ENCODE data around the gene PCBP2. TPM values are rescaled to one million over a fixed set of nuclear protein-coding genes. Genes with fewer than 3 reads are reported as not detected.

Gene PCBP2
- total RNA-seq, 3 donors from 2014 or later = 512 to 722 (median 529) TPM

- intact Hi-C loops (cut with DNase I; ENCODE audit: low total_unique reads) = no loop called here
- Histone ChIP-seq H3K27me3 (no peaks in the 10 kb centered on the region), H3K4me1 (peaks cover 0 to 8% of the 10 kb centered on the region in 2 donors)
These were observed 41.1 kb downstream of the PCBP2 start for GRCh38 chr12:53492830-53493609.

GRCh38 chr12:53493610-53494391 lies 41.9 kb downstream of the PCBP2 start:
- no peak for DNase-seq (ENCODE audit: low spot score in 2 of 2)
- intact Hi-C loops (cut with DNase I; ENCODE audit: low total_unique reads) = no loop called here
- Histone ChIP-seq H3K36me3 (no peaks in the 10 kb centered on the region), H3K27me3 (no peaks in the 10 kb centered on the region), H3K4me1 (peaks cover 0 to 8% of the 10 kb centered on the region in 2 donors), H3K4me3 (peak overlapping the region; percentile 49 to 71 (median 65)), H3K27ac (peak overlapping the region; percentile 95 to 97), H3K9me3 (no peaks in the 10 kb centered on the region)
- TF ChIP-seq POLR2AphosphoS5 (IDR thresholded peaks at IDR 0.05) (no peak), CTCF (IDR thresholded peaks at IDR 0.05) (no peak), POLR2A (IDR thresholded peaks at IDR 0.05) (no peak)

More at GRCh38 chr12:53492830-53493609, 41.1 kb downstream of the PCBP2 start:
- H3K27ac ChIP-seq = peak overlapping the region; percentile 95 to 97
- no peaks in the 10 kb centered on the region for H3K9me3 ChIP-seq
- peak; percentile 81 to 94 (median 92) for TF ChIP-seq POLR2AphosphoS5 (IDR thresholded peaks at IDR 0.05)
- peak in 2 of 3 donors; percentile 11 to 25 for TF ChIP-seq CTCF (IDR thresholded peaks at IDR 0.05)
- peak; percentile 92 for TF ChIP-seq POLR2A (IDR thresholded peaks at IDR 0.05)
- DNase-seq (ENCODE audit: low spot score in 2 of 2) = peak; percentile 93 to 95
- no peaks in the 10 kb centered on the region for H3K36me3 ChIP-seq
- peak overlapping the region; percentile 49 to 71 (median 65) for H3K4me3 ChIP-seq

DNA sequence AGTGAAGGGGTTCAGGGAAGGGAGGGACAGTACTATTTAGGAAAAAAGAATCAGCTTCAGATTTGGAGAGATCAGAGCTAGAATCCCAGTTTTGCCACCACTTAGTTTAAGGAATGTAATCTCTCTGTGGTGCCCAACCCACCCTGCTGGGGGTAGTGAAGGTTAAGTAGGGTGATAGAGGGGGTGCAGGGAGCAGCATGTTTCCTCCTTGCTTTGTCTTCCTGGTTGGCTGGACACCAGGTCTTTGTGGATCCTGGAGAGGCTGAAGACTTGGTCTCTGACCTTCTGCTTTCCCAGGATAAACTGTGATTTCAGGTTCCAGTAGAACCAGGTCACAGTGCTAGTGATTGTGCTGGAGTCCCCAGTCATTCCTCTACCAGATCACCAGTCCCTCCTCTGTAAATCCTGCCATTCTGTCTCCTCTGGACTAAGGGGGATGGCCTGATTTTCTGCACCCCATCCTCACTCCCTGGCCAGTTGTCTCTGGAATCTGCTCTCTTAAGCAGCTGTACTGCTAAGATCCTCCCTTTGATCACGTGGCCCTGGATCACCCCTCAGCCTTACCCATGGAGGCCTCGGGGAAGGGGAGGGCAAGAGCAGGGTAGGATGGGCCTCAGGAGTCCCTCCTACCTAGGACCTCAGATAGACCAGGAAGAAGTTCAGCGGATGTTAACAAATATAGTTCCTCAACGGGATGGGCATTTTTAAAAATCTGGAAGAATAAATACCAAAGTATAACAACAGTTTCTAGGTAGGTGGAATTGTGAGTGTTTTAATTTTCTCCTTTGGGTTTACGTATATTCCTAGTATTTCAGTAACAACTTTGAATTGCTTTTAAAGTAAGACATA lies 44.2 kb downstream of the PCBP2 start:
- Histone ChIP-seq H3K4me3 (peak overlapping the region in 1 of 3 donors; percentile 20), H3K27me3 (no peaks in the 10 kb centered on the region), H3K36me3 (no peaks in the 10 kb centered on the region), H3K4me1 (peaks cover 0 to 8% of the 10 kb centered on the region in 2 donors), H3K9me3 (no peaks in the 10 kb centered on the region), H3K27ac (peak overlapping the region; percentile 48 to 76)
- intact Hi-C loops (cut with DNase I; ENCODE audit: low total_unique reads) = no loop called here
- TF ChIP-seq POLR2AphosphoS5 (IDR thresholded peaks at IDR 0.05) (no peak), POLR2A (IDR thresholded peaks at IDR 0.05) (no peak), CTCF (IDR thresholded peaks at IDR 0.05) (no peak)
- peak in 1 of 2 donors; percentile 57 for DNase-seq (ENCODE audit: low spot score in 2 of 2)

DNA sequence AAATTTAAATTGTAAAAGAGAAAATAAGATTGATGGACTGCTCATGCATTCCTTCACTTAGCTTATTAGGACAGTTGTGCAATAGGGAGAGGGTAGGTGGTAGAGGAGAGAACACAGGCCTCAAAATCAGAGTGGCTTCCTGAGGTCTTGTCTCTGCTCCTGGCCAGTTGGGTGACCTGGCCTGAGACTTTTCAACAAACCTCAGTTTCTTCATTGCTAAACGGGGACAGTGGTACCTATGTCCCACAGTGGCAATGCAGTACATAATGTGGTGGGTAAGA lies 44.8 kb downstream of the PCBP2 start:
- intact Hi-C loops (cut with DNase I; ENCODE audit: low total_unique reads) = no loop called here
- Histone ChIP-seq H3K27ac (peak overlapping the region; percentile 48 to 76), H3K9me3 (no peaks in the 10 kb centered on the region), H3K4me3 (peak overlapping the region in 1 of 3 donors; percentile 20), H3K36me3 (no peaks in the 10 kb centered on the region), H3K4me1 (peaks cover 1 to 11% of the 10 kb centered on the region in 2 donors), H3K27me3 (no peaks in the 10 kb centered on the region)
- DNase-seq (ENCODE audit: low spot score in 2 of 2) = no peak
- TF ChIP-seq CTCF (IDR thresholded peaks at IDR 0.05) = no peak
- TF ChIP-seq POLR2AphosphoS5 (IDR thresholded peaks at IDR 0.05) = no peak
- no peak for TF ChIP-seq POLR2A (IDR thresholded peaks at IDR 0.05)
